K562 (cell line): Measurements from ENCODE around the gene PRTN3. TPM values are rescaled to one million over a fixed set of nuclear protein-coding genes. Genes with fewer than 3 reads are reported as not detected.
A peak's percentile ranks its signal among the peaks of the same experiment; 100 is the strongest.

ENCODE experiments used
- ADNP ChIP-seq: fragments of 200-800 bp; sonication (Bioruptor generic); IDR thresholded peaks from 2 replicates; pipeline ENCODE4 v1.6.1; 2016; ENCODE audit warnings: missing genetic modification characterization, missing compliant biosample characterization
- CBX3 ChIP-seq, 2 experiments: IDR thresholded peaks; 1 replicate in 1 of 2; 2 replicates in 1 of 2; pipeline ENCODE4 v1.6.1; 2012; ENCODE audit warnings: inconsistent platforms in 2 of 2, low read length in 2 of 2, borderline replicate concordance in 1 of 2, control low read depth in 1 of 2
- EHMT2 ChIP-seq: fragments of 450-650 bp; IDR thresholded peaks from 2 replicates; pipeline ENCODE4 v1.6.1; 2018; ENCODE audit warnings: antibody characterized with exemption
- HDAC6 ChIP-seq: IDR thresholded peaks from 2 replicates; pipeline ENCODE4 v1.6.1; 2012; ENCODE audit warnings: low read depth, mild to moderate bottlenecking, control low read depth, inconsistent platforms, low read length, moderate library complexity
- HMG20A ChIP-seq: fragments of 450-650 bp; formaldehyde crosslinking; conservative IDR thresholded peaks from 2 replicates; pipeline ENCODE4 v1.4.0; 2020; ENCODE audit warnings: mild to moderate bottlenecking, mixed read lengths
- KLF13 ChIP-seq: fragments of 450-650 bp; IDR thresholded peaks from 2 replicates; pipeline ENCODE4 v1.6.1; 2016; ENCODE audit warnings: missing genetic modification characterization, low read depth, mild to moderate bottlenecking, missing compliant biosample characterization, moderate library complexity, borderline replicate concordance
- MTA1 ChIP-seq: fragments of 450-650 bp; IDR thresholded peaks from 2 replicates; pipeline ENCODE4 v1.6.1; 2017; ENCODE audit warnings: borderline replicate concordance
- PCBP1 ChIP-seq: fragments of 200-400 bp; formaldehyde crosslinking; IDR thresholded peaks from 2 replicates; pipeline ENCODE4 v1.6.1; 2018; ENCODE audit warnings: mild to moderate bottlenecking, low read depth, low read length; ENCODE audit not compliant: poor library complexity, severe bottlenecking
- PHF21A ChIP-seq: fragments of 450-650 bp; IDR thresholded peaks from 2 replicates; pipeline ENCODE4 v1.6.1; 2017; ENCODE audit warnings: low read depth, borderline replicate concordance
- SAFB2 ChIP-seq: fragments of 200-400 bp; formaldehyde crosslinking; IDR thresholded peaks from 2 replicates; pipeline ENCODE4 v1.6.1; 2018; ENCODE audit warnings: borderline replicate concordance, low read length, low read depth, moderate library complexity; ENCODE audit not compliant: severe bottlenecking
- ZNF124 ChIP-seq: sonication (generic); formaldehyde crosslinking; IDR thresholded peaks from 2 replicates; pipeline ENCODE4 v1.8.1; 2022; ENCODE audit warnings: missing genetic modification reagents
- ZNF277 ChIP-seq: fragments of 250-450 bp; sonication (Bioruptor Pico); IDR thresholded peaks from 2 replicates; pipeline ENCODE4 v1.8.0; 2022; ENCODE audit warnings: inconsistent platforms, mild to moderate bottlenecking, moderate library complexity, borderline replicate concordance
- ZNF696 ChIP-seq: fragments of 250-450 bp; sonication (Bioruptor Pico); conservative IDR thresholded peaks from 2 replicates; pipeline ENCODE4 v1.4.0; 2020; ENCODE audit warnings: mild to moderate bottlenecking, moderate library complexity
- polyA plus RNA-seq, 8 experiments: library from polyadenylated mRNA; depleted of rRNA in 4 of 8; stranded (reverse) in 5 of 8; unstranded in 3 of 8; fragments of >200 nt; fragmentation: Nextera tagmentation in 2 of 8; fragmentation: Illumina TruSeq in 1 of 8; extraction: Ambion mirVana in 2 of 8; extraction: Trizol in 1 of 8; gene quantifications; 2 replicates each; pipeline versions ENCODE4 v1.2.1 to v1.2.3, GENCODE V29; 2011 to 2014; ENCODE audit warnings: inconsistent platforms in 1 of 8, missing spikeins in 1 of 8
- total RNA-seq, 7 experiments: library from RNA; depleted of rRNA in 6 of 7; stranded (reverse); fragments of >200 nt in 6 of 7; fragmentation: Illumina TruSeq in 2 of 7; extraction: Trizol in 2 of 7; gene quantifications; 2 replicates each; pipeline versions ENCODE4 v1.2.1 to v1.2.3, GENCODE V29; 2011 to 2021; ENCODE audit warnings: low replicate concordance in 1 of 7
- TF ChIP-seq, protein P1 (sequence below), 2 experiments: fragments of 450-650 bp; IDR thresholded peaks; 2 replicates each; pipeline ENCODE4 v1.6.1; 2016; ENCODE audit warnings: mild to moderate bottlenecking in 2 of 2, borderline replicate concordance in 1 of 2, low read depth in 1 of 2, moderate library complexity in 1 of 2
- TF ChIP-seq, protein P2 (sequence below): fragments of 450-650 bp; conservative IDR thresholded peaks from 2 replicates; pipeline ENCODE4 v1.6.1; 2016; ENCODE audit warnings: missing genetic modification characterization, low read depth, mild to moderate bottlenecking, control low read depth, missing compliant biosample characterization

Gene PRTN3
- total and polyA plus RNA-seq, 9 of the 15 experiments (the other 6 are each of a cell fraction or from before 2014, with no cell fraction given) = 0.14 to 0.86 (median 0.43) TPM; not detected in 3

DNA sequence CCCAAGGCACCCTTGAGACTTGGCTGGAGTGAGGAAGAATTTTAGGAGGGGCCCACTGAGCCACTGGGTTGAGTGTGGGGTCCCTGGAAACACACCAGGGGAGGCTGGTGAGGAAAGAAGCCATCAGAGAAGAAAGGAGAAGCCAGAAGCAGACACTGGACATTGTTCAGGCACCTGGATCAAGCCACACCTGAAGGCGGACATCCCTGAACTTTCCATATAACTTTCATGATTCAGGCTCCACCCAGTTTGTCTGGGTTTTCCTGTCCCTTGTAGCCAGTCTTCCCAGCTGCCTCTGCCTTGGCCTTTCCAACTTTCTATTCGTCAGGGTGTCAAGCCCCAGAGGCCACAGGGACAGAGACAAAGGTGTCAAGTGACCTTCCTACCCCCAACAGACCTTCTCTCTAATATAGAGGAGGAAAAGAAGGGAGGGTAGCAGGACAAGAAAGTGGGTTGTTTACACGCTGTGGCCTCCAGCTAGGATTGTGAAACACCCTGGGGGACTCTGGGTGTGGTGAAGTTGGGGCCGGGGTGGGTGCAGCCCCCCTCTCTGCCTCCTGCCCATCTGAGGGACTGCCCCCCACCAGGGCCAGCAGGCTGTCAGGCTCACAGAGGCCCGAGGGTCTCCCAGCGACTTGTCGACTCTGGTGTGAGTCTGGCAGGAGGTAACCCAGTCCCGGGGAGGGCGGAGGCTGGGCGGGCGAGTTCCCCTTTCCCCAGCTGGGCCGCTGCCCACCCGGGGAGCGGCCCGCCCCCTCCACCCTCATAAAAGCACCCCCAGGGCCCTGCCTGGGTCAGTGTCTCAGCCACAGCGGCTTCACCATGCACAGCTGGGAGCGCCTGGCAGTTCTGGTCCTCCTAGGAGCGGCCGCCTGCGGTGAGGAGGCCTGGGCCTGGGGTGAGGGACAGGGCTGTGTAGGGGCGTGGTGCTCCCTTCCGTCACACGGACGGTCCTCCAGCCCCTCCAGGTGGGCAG lies 18.4 kb downstream of the PRTN3 start, which contains the start of gene CFD (continued):
- TF ChIP-seq HDAC6 = no peak
- TF ChIP-seq SAFB2 = no peak
- TF ChIP-seq, protein P1, sequence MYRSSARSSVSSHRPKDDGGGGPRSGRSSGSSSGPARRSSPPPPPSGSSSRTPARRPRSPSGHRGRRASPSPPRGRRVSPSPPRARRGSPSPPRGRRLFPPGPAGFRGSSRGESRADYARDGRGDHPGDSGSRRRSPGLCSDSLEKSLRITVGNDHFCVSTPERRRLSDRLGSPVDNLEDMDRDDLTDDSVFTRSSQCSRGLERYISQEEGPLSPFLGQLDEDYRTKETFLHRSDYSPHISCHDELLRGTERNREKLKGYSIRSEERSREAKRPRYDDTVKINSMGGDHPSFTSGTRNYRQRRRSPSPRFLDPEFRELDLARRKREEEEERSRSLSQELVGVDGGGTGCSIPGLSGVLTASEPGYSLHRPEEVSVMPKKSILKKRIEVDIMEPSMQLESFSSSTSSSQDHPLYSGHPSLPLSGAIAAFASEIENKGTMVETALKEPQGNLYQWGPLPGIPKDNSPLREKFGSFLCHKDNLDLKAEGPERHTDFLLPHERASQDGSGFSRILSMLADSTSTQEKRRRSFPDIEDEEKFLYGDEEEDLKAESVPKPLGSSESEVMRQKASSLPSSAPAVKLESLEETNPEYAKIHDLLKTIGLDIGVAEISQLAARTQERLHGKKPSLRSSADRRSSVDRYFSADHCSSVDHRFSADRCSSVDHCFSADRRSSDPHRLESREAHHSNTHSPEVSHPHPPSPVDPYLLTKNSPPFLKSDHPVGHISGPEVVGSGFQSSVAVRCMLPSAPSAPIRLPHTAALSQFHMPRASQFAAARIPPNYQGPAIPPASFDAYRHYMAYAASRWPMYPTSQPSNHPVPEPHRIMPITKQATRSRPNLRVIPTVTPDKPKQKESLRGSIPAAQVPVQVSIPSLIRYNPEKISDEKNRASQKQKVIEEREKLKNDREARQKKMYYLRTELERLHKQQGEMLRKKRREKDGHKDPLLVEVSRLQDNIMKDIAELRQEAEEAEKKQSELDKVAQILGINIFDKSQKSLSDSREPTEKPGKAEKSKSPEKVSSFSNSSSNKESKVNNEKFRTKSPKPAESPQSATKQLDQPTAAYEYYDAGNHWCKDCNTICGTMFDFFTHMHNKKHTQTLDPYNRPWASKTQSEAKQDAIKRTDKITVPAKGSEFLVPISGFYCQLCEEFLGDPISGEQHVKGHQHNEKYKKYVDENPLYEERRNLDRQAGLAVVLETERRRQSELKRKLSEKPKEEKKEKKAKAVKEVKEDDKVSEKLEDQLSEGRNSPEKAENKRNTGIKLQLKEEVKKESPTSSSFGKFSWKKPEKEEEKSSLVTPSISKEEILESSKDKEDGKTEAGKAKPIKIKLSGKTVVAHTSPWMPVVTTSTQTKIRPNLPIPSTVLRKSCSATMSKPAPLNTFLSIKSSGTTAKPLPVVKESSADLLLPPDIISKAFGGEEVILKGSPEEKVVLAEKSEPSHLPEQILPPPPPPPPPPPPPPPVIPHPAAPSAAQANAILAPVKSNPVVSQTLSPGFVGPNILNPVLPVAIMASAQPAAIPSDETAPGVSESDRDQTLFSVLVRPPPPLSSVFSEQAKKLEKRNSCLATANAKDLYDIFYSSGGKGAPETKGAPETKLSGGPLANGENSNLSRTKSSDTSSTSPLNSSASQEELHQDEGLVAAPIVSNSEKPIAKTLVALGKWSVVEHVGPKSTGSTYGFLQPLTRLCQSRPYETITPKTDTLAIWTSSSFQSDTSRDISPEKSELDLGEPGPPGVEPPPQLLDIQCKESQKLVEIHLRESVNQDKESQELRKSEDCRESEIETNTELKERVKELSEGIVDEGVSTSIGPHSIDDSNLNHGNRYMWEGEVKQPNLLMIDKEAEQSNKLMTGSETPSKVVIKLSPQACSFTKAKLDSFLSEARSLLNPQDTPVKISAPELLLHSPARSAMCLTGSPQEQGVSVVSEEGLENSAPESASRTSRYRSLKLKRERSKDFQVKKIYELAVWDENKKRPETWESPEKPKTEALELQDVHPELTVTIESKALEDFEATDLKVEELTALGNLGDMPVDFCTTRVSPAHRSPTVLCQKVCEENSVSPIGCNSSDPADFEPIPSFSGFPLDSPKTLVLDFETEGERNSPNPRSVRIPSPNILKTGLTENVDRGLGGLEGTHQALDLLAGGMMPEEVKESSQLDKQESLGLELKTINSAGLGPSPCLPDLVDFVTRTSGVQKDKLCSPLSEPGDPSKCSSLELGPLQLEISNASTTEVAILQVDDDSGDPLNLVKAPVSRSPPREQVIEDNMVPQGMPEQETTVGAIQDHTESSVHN (IDR thresholded peaks at IDR 0.05; ENCODE audit: borderline replicate concordance in 1 of 2, low read depth in 1 of 2) = no peak
- no peak for TF ChIP-seq EHMT2
- TF ChIP-seq, protein P2, sequence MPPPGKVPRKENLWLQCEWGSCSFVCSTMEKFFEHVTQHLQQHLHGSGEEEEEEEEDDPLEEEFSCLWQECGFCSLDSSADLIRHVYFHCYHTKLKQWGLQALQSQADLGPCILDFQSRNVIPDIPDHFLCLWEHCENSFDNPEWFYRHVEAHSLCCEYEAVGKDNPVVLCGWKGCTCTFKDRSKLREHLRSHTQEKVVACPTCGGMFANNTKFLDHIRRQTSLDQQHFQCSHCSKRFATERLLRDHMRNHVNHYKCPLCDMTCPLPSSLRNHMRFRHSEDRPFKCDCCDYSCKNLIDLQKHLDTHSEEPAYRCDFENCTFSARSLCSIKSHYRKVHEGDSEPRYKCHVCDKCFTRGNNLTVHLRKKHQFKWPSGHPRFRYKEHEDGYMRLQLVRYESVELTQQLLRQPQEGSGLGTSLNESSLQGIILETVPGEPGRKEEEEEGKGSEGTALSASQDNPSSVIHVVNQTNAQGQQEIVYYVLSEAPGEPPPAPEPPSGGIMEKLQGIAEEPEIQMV = no peak
- TF ChIP-seq PCBP1 = no peak
- no peak for TF ChIP-seq KLF13 (tag)
- no peak for TF ChIP-seq MTA1
- TF ChIP-seq ZNF277 (CRISPR knock-in tag) = no peak
- no peak for TF ChIP-seq CBX3 (IDR thresholded peaks at IDR 0.05; ENCODE audit: borderline replicate concordance in 1 of 2, low read length in 2 of 2)
- TF ChIP-seq ADNP (tag) = peak; percentile 70; the same call in 1 of the 2 replicates
- TF ChIP-seq ZNF696 (CRISPR knock-in tag) = no peak
- no peak for TF ChIP-seq HMG20A (CRISPR knock-in tag)
- no peak for TF ChIP-seq ZNF124 (CRISPR knock-in tag)
- TF ChIP-seq PHF21A = no peak
